GM19397 (cell line): ENCODE measurements around the gene MACROH2A2.

ENCODE experiments used
- ATAC-seq: cut with Tn5 transposase; IDR thresholded peaks from one replicate; pipeline ENCODE4 v1.9.1; 2021; ENCODE audit warnings: mild to moderate bottlenecking, moderate library complexity; ENCODE audit not compliant: unreplicated experiment

Gene MACROH2A2

GRCh38 chr10:70125918-70126552 is 73.4 kb downstream of the MACROH2A2 start:
- no peak for ATAC-seq

GRCh38 chr10:70126700-70127395 is 74.2 kb downstream of the MACROH2A2 start:
- no peak for ATAC-seq

- no peak for ATAC-seq
Measured at GRCh38 chr10:70130878-70131559, 78.4 kb downstream of the MACROH2A2 start.

- ATAC-seq: no peak
Measured at GRCh38 chr10:70131560-70131937, 78.9 kb downstream of the MACROH2A2 start.

GRCh38 chr10:70132098-70133029 is 79.7 kb downstream of the MACROH2A2 start, which contains the start of gene AIFM2:
Gene AIFM2, minus strand, starts transcription at chr10:70132825. Its CDS starts 8,741 bp downstream, at chr10:70124084.
- peak; percentile 84 for ATAC-seq

- no peak for ATAC-seq
Measured at GRCh38 chr10:70135046-70135445, 82.4 kb downstream of the MACROH2A2 start.

- no peak for ATAC-seq
Measured at GRCh38 chr10:70135684-70136083, 83.0 kb downstream of the MACROH2A2 start.

- ATAC-seq: no peak
Measured at GRCh38 chr10:70137135-70137534, 84.5 kb downstream of the MACROH2A2 start.

GRCh38 chr10:70137927-70138883 is 85.6 kb downstream of the MACROH2A2 start:
- ATAC-seq: no peak

GRCh38 chr10:70139151-70139996 is 86.7 kb downstream of the MACROH2A2 start:
- no peak for ATAC-seq

- ATAC-seq: no peak
Measured at GRCh38 chr10:70139997-70140250, 87.3 kb downstream of the MACROH2A2 start.

GRCh38 chr10:70140297-70140696 is 87.7 kb downstream of the MACROH2A2 start:
- ATAC-seq: no peak

- ATAC-seq: no peak
Measured at GRCh38 chr10:70142555-70142954, 89.9 kb downstream of the MACROH2A2 start.

- ATAC-seq: no peak
Measured at GRCh38 chr10:70144372-70145110, 91.9 kb downstream of the MACROH2A2 start.

- ATAC-seq: peak; percentile 6
Measured at GRCh38 chr10:70145166-70145665, 92.6 kb downstream of the MACROH2A2 start.

- peak; percentile 66 for ATAC-seq
Measured at GRCh38 chr10:70145666-70146488, 93.2 kb downstream of the MACROH2A2 start.

GRCh38 chr10:70146489-70147258 is 94.0 kb downstream of the MACROH2A2 start, which contains the start of gene TYSND1:
Gene TYSND1, minus strand, starts transcription at chr10:70146700. Its CDS starts 114 bp downstream, at chr10:70146586.
- ATAC-seq: peak; percentile 88
